Ishikawa (cell line): ENCODE measurements around the gene LIMCH1.

Experiments
- CREB1 ChIP-seq: IDR thresholded peaks from 2 replicates; pipeline ENCODE4 v1.6.1; 2012; ENCODE audit warnings: low read depth
- MAX ChIP-seq: IDR thresholded peaks from 2 replicates; pipeline ENCODE4 v1.6.1; 2012
- RAD21 ChIP-seq: IDR thresholded peaks from 2 replicates; pipeline ENCODE4 v1.6.1; 2012; ENCODE audit warnings: low read depth

GRCh38 chr4:41580007-41580406, 42.0 kb downstream of the LIMCH1 start:
- TF ChIP-seq MAX (no peak), RAD21 (no peak), CREB1 (no peak)
